ENCODE measurements around the gene PTPRCAP. TPM values are rescaled to one million over a fixed set of nuclear protein-coding genes. Genes with fewer than 3 reads are reported as not detected.

Gene PTPRCAP
- total and polyA plus RNA-seq, 9 of the 15 experiments (the other 6 are each of a cell fraction or from before 2014, with no cell fraction given) = 0.22 to 2.0 (median 1.1) TPM; not detected in 4

GRCh38 chr11:67404515-67405195, 32.8 kb downstream of the PTPRCAP start:
- H3K79me2 ChIP-seq (ENCODE audit: control insufficient read depth, insufficient read depth, low read length) = peaks cover 17% of the 10 kb centered on the region

More at GRCh38 chr11:67404515-67405195, 32.8 kb downstream of the PTPRCAP start:
- DNase-seq (ENCODE audit: extremely low read depth in 1 of 4, low spot score in 3 of 4) (peak in 1 of 4 experiments; percentile 12), FAIRE-seq (peak; percentile 56), ATAC-seq (no peak)
- no TSS peak for BruUV-seq (replicated peaks)
- H3K4me3 ChIP-seq = no peak overlapping the region
- ChIA-PET CTCF (ENCODE audit: low intra/inter-chr PET ratio) (no interaction called here), POLR2A (interaction anchor here (0.6 to 1.2 kb wide), 4 partner anchors 8 to 97 kb away, joined by 3 to 4 read pairs (median 4); no protein-coding TSS in a partner anchor)
- H3K27ac ChIP-seq (ENCODE audit: extremely low read depth, low read depth, low read length) = no peak overlapping the region
- intact Hi-C loops (cut with micrococcal nuclease) (loop anchor here (5.0 kb wide), 2 partner anchors 78 to 178 kb away; partner anchors contain the start of genes AIP and GSTP1), in situ Hi-C loops (cut with MboI) (no loop called here)
- H3K9me3 ChIP-seq (replicated peaks; ENCODE audit: control insufficient read depth, insufficient read depth, low read depth, low read length) = no peaks in the 10 kb centered on the region
- peaks cover 10% of the 10 kb centered on the region for H3K36me3 ChIP-seq (ENCODE audit: control insufficient read depth, insufficient read depth, low read length)
- H3K4me2 ChIP-seq (ENCODE audit: insufficient read depth, low read length) = no peak overlapping the region
- TF ChIP-seq ZBTB33 (CRISPR knock-in tag; IDR thresholded peaks at IDR 0.05) = peak; percentile 30; the same call in 1 of the 2 replicates
- TF ChIP-seq ZNF668 (CRISPR knock-in tag; IDR thresholded peaks at IDR 0.05) = no peak
- TF ChIP-seq ZNF707 (CRISPR knock-in tag; conservative IDR thresholded peaks at IDR 0.05) = no peak
- TF ChIP-seq E2F3 (CRISPR knock-in tag; IDR thresholded peaks at IDR 0.05) = no peak
- peak; percentile 33; the same call in 1 of the 2 replicates for TF ChIP-seq NFIC (IDR thresholded peaks at IDR 0.05)
- TF ChIP-seq EGR1 (conservative IDR thresholded peaks at IDR 0.05) = peak; percentile 88
- no peak for TF ChIP-seq HDGF (IDR thresholded peaks at IDR 0.05)
- H4K20me1 ChIP-seq (replicated peaks; ENCODE audit: control insufficient read depth, insufficient read depth, low read length) = no peaks in the 10 kb centered on the region
- H3K4me1 ChIP-seq (replicated peaks in 1 of 2; ENCODE audit: control insufficient read depth in 2 of 2, insufficient read depth in 2 of 2, low read length in 2 of 2) = peaks cover 18 to 85% of the 10 kb centered on the region in 2 experiments
- WGBS (ENCODE audit: insufficient coverage, low coverage, missing lambda C conversion rate) = 56% methylated on average over 7 of the region's 13 CpGs
- no peaks in the 10 kb centered on the region for H3K9me1 ChIP-seq (ENCODE audit: control insufficient read depth, insufficient read depth, low read length)
- no peaks in the 10 kb centered on the region for H3K27me3 ChIP-seq (ENCODE audit: control insufficient read depth in 2 of 2, insufficient read depth in 2 of 2, low read length in 2 of 2)
- peak overlapping the region in 1 of 2 experiments; percentile 87; a peak in 2 of 4 replicates for H3K9ac ChIP-seq (ENCODE audit: insufficient read depth in 1 of 2, low read depth in 2 of 2, low read length in 2 of 2)
- no peak overlapping the region; the same call in 1 of the 2 replicates for H2AFZ ChIP-seq (ENCODE audit: low read depth, low read length)
